T-helper 1 cell (primary cell): ENCODE measurements around the gene HIBADH.
"Not testable (repeated sequence)": the region's sequence is repeated elsewhere in the genome, so short reads cannot be mapped to it uniquely, and the experiment has no call there.

Experiments
- DNase-seq, 5 donors: peaks; one replicate each; pipeline ENCODE4 v3.0.0-alpha.2; 2012 to 2020

The HIBADH gene

DNA sequence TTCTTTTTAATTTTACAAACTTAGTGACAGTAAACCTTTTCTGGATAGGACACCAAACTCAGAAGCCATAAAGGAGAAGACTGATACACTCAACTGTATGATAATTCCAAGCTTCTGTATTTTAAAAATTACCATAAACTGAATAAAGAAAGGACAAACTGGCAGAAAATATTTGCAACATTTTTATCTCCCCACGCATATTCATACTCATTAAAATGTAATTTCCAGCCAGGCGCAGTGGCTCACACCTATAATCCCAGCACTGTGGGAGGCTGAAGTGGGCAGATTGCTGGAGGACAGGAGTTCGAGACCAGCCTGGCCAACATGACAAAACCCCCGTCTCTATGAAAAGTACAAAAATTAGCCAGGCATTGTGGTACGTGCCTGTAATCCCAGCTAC is 67.7 kb downstream of the HIBADH start:
- DNase-seq, result no peak

DNA sequence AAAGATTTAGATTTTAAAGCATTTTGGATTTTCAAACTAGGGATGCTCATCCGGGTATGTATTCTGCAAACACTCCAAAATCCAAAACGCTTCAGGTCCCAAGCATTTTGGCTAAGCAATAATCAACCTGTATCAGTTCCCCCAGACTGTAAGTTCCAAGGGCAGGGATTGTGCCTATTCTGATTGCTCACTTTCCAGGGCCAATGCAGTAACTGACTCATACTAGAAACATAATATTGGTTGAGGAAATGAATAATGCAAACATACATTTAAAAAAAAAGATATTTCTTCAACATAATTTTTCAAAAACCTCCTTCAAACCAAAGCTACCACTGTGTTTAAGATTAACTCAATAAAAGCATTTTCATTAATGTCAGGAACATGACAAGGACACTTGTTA is 69.5 kb downstream of the HIBADH start:
- DNase-seq, result no peak

DNA sequence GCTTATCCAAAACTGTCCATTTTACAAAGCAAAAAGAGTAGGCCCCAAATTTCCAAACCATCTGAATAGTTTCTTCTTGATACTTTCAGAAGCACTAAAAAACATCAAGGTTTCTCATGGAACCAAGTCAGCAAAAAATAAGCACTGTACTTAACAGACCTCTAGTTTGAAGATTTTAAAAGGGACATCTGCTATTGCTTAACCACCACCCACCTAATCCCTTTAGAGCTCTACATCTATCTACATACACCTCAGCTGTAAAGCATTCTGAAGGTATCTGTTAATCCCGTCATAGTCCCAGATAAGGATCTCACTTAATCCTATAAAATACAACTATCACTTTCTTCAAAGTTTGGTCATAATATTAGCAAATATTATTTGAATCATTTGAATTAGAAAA is 72.3 kb downstream of the HIBADH start:
- DNase-seq, result no peak

DNA sequence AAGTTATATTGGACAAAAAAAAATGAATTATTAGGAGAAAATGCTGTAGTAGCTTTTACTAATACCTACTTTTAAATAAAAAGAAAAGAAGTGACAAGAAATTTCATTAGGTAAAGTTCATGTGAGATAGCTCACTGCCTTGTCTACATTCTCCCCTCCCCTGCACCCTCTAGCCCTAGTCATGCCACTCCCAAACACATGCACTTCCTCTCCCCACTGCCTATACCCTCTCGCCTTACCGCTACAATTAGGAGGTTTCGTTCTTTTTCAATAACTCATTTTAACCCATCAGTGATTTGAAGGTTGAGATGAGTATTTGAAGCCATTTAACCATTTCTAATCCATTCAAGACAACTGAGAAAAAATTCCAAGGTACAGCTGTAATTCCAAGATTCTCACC is 75.3 kb downstream of the HIBADH start:
- DNase-seq, result no peak

DNA sequence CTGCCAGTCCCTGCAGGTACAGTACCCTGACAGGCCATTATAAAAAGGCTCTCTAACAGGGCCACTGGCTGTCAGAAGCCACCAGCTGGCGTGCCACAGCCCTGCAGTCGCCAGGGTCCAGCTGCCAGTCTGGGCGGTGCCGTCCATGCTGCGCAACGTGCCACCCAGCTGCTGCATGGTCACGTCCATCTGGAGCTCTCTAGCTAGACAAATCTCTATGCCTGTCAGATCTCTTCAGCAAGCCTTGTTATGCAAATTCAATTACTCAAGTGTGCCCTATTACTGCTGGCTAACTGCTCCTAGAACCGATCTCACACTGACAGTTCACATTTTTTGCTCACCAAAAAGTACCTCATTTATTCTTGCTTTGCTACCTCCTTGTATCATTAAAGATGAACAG is 75.9 kb downstream of the HIBADH start:
- DNase-seq, result no peak

DNA sequence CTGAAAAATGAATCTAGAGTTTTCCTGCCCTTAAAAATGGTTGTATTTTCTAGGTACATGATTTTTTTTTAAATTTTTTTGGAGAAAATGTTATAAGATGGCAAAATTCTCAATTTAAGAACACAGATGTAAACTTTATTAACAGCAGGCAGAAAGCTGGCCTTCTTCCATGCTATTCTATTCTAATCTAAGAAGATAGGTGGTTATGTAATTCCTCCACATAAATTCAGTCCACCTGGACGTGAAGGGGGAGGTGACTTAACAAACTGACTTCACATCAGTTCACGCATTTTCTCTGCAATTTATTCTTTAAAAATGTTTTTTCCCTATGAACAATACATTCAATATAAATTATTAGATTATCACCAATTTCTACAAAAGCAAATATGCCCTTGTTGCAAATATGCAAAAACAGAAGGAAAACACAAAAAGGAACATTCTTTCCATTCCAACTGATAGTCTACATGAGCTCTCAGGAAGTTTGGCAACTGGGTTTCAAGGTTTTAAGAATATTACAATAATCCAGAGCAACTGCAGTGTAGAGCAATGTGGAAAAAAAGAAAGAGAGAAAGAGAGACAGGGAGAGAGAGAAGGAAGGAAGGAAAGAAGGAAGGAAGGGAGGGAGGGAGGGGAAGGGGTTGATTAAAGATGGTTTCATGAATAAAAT is 76.8 kb downstream of the HIBADH start:
- no peak for DNase-seq

DNA sequence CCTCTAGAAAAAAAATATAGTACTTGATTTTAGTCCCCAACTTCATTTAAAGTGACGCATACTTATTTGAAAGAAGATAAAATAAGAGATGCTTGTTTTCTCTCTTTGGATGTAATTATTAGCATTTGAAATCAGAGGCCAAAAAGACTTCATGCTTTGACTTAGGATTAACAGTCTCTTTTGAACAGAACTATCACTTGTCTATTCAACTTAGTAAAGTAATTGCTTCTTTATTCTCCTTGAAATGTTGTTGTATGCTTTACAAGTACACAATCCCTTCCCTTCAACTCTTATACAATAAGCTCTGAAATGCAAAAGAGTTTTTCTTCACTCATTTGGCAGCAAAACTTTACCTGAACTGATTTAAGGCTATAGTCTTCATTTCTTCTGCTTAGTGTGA is 80.8 kb downstream of the HIBADH start:
- no peak for DNase-seq

DNA sequence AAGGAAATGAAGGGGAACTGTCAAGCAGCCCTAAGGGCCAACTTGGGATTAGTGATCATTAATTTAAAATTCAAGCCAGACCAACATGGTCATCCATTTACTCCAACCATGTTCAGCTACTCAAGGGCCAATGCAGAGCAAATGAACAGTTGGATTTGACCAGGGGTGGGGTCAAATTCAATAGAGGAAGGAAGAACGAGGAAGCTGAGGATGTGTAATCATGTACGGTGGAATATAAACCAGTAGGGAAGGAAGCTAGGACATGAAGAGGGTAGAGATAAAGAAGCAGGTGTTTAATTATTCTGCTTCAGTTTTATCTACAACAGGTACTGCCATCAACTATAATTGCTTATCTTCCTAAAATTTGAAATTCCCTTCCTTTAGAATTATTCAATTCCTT is 81.6 kb downstream of the HIBADH start:
- no peak for DNase-seq

DNA sequence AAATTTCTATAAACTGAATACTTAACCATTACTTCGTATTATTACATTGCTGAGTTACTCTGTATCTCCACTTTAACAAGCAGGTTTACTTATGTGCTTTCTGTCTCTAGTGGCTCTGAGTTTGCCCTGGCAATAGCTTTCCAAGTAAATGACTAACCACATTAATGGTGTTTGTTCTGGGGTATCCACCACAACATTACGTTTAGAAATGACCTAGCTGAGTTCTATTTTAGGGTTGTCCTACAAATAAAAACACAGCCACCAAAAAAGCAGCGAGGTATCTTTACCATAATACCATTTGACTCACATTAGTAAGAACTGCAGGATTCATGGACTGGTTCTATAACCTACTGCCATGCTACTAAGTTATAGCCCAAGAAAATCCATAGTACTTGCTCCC is 83.1 kb downstream of the HIBADH start:
- no peak for DNase-seq

DNA sequence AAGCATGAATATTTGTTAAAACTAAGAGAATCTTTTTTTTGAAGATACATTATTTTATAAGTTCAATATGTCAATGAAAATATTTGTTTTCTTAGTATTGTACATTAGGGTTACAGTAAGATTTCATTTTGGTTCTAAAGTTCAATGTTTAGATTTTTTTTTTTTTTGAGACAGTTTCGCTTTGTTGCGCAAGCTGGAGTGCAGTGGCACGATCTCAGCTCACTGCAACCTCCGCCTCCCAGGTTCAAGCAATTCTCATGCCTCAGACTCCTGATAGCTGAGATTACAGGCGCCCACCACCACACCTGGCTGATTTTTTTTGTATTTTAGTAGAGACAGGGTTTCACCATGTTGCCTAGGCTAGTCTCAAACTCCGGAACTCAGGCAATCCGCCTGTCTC is 84.5 kb downstream of the HIBADH start:
- DNase-seq, result not testable (repeated sequence)

DNA sequence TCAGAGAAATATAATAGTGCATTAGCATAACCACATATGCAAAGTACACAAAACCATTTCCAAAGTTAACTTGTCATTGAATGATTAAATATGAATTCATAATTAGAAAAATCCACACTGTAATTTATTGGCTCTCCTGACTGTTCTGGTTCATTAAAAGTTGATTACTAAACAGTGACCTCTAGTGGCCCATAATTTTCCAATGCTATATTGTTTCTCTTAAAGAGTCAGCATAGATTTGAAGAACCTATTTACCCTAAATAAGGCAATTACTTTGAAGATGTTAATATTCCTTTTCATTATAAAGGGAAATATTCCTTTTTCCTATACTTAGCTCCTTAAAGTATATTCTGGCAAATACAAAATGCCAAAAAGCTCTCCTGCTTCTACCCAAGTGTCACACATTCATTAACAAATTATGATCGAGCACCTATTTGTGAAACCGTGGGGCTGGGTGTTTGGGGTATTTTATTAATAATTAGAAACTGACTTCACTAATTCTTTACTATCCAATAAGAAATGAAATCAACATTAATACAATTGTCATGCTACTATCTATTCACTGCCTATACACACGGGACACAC is 86.2 kb downstream of the HIBADH start:
- peak in 1 of 5 donors; percentile 11 for DNase-seq

DNA sequence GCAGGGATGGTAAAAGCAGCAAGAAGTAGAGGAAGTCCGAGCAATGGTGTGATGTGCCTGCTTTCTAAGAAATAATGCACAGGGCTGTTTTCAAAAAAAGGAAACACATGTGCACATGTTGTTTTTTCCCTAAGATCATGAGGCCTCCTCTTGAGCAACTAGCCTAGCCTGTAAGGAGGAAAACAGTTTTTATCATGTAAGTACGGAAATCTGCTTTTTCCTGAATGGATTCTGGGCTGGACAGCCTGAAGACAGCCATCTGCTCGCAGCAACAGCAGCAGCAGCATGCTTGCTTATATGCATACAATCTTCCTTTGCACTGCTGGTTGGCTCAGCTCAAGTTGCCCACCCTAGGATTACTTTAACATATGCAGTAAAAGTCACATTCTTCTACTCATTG is 87.1 kb downstream of the HIBADH start:
- no peak for DNase-seq

DNA sequence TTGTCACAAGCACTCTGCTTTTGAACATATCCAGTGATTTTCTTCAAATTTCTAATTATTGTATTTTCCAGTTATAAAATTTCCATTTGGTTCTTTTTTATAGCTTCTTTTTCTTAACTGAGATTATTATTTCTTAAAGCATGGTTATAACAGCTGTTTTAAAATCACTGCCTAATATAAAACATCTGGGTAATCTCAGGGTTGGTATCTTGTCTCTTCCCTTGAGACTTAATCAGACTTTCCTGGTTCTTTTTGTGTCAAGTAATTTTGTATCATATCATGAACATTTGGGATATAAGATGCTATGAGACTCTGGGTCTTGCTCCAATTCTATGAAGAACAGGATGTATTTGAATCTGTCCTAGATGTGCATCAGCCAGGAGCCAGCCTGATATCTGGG is 93.6 kb downstream of the HIBADH start:
- DNase-seq, result no peak

DNA sequence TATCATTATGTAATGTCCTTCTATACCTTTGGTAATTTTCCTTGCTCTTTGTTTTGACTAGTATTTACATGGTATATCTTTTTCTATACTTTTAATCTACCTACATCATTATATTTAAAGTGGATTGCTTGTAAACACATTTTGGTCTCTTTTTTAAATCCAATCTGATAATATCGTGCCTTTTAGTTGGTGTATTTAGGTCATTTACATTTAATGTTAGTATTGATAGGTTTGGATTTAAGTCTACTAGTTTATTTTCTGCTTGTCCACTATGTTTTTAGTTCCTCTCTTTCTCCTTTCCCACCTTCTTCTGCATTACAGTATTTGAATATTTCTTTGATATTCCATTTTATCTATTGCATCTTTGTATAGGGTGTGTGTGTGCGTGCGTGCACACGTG is 95.4 kb downstream of the HIBADH start:
- DNase-seq, result no peak

DNA sequence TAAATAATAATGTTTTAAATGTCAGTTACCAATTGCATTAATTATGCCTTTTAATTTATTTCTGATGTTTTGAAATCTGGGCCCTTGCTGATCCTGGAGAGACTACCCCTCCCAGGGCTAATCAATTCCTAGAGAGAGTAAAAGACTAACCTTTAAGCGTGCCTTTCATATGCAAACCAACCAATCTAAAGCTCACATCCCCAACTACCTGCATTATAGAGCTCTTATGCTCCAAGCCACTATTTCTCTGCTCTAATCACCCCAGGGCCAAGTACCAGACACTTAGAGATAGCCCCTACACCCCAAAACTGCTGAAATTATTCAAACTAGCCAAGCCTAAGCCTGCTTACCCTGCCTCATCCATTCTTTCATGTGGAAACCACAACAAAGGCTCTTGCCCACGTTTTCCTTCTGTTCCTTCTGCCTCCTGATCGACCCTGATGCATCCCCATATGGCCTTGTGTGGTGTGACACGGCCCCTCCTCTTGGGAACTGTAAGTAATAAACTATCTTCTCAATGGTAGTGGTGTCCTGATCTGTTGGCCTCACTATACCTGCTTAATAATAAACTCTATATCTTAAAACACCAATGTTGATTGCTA is 97.7 kb downstream of the HIBADH start:
- no peak for DNase-seq

DNA sequence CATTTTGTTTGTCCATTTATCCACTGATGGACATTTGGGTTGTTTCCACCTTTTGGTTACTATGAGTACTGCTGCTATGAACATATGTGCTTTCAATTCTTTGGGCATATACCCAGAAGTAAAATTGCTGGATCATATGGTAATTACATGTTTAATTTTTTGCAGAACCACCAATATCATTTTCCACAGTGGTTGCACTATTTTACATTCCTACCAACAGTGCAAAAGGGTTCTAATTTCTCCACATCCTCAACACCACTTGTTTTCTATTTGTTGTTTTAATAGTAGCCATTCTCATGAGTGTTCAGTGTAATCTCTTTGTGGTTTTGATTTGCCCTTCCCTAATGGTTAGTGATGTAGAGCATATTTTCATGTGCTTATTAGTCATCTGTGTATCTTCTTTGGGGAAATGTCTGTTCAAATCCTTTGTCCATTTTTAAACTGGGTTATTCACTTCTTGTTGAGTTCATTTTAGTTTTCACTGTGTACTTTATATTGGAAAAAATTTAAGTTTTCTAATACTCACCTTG is 101.9 kb downstream of the HIBADH start:
- DNase-seq, result no peak

DNA sequence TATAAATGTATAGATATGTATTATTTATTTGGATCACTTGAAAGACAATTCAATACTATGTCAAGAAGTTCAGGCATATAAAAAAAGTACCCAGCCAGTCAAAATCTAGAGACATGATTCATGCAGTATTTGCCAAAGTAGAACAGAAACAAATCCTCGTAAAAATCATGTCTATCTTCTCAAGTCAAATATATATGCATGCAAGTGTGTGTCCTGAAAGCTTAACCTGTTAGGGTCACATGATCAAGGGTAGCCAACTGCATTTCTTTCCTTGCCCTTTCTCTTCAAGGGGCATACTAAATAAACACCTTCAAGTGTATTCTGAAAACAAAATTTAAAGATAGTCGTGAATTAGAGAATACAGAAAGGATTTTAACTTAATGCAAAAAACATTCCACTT is 107.0 kb downstream of the HIBADH start:
- DNase-seq, result no peak

DNA sequence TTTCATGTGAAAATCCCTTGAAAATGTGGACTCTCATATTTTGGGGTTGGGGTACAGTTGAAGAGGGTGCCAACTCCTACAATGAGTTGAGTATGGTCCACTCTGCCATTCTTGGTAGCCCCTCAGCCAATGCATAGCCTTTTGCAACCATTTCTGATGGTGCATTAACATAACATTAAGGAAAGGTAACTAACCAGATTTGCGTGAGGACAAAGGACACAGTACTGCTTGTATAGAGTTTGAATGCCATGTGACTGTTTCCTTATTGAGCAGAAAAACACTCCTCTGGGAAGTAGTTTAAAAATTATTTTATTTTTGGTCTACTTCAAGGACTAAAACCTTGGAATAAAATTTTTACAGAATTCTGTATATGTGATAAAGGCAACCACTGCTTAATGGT is 107.9 kb downstream of the HIBADH start:
- no peak for DNase-seq

DNA sequence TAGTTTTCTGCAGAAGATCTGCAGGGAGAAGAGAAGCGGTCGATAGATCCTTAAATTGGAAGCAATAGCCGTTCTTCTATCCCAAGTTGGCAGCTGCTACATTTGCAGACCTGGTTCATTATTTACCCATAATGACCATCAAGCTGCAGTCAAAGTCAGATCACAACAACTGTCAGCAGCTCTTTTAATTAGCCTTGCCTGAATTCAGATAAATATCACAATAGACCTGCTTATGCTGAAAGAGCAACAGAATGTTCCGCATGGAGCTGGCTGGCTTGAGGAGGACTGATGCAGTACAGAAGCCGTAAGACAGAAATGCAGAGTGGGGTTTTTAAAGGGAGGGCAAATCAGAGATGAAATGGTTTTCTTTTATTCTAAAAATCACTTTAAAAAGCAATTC is 109.4 kb downstream of the HIBADH start:
- DNase-seq, result no peak

DNA sequence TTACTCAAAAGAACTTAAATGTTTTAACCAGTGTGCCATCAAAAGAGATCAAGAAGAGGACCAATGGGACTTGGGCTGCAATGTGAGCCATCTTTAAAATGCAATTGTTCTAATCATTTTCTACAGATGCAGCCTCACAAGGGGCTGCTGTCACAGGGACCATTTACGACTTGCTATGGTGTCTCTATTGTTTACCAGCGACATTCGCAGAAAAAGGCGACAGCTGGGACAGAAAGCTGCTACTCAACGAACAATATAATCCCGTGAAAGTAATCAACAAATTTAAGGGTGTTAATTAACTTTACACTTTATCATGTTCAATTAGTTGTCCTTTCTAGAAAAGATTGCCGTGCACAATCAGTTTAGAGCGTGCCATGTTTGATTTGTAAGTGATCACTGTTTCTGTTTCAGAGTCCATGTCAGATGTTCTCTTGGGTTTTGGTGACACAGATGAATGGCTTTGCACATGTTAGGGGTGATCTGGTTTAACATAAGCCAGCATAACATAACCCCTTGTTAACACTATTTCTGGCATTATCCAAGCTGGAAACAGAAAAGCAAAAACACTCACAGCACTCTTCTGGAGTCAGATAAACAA is 110.8 kb downstream of the HIBADH start:
- DNase-seq, result no peak

DNA sequence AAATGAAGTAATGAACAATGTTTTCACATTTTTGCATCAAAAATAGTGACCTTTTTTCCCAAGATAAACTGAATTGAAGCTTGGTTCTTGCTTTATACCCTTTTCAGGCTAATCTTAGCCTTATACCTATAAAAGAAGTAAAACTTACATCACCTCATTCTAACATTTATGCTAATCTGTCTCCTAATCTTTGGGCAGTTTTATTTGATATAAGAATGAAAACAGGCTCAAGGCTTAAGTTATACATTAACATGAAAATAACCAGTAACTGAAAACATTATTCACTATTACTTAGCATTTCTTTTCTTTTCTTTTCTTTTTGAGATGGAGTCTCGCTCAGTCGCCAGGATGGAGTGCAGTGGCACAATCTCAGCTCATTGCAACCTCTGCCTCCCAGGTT is 113.1 kb downstream of the HIBADH start:
- no peak for DNase-seq

DNA sequence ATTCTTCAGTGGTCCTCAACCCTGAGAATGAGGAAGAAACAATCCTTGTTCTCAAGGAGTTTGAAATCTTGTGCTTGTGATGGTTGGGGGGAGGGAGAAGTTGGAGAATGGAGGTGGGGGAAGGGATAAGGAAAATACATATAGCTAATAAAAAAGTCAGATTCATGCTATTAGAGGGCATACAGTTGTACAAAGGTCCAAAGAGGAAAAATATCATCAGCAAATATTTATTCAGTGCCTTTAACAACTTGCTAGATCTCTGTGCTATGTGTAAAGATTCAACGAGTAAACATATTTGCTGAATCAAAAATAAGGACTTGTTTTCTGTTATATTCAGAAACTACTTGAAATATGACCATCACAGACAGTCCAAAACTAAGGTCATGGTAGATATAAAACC is 114.4 kb downstream of the HIBADH start:
- DNase-seq, result no peak

DNA sequence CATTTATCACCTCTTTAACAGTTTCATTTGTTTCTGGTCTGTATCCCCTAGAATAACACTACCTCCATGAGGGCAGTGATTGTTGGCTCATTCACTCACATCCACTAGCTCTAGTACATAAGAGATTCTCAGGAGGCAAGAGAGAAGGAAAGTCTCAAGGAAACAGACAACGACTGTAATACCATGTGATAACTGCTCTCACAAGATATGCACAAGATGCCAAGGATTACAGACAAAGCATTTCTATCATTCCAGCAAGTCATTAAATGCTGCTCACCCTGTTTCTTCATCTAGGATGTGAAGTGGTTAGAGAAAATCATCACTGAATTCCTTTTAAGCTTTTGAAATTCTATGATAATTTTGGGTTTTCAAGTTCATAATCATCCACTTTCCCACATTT is 115.3 kb downstream of the HIBADH start:
- no peak for DNase-seq

DNA sequence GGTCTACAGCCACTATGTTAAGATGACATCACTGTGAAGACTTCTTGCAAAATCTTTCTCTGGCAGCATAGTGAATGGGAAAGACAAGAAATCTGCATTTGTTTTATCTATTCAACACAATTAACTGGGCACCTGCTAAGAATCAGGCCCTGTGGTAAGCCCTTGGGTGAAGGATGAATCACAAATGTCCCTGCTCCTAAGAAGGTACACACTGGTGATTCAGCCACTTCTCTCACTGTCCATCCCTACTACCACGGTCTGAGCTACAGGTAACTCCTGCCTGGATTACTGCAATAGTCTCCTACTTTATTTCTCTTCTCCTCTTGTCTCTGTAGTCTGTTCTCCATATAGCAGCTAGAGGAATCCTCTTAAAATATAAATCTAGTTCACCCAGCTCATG is 116.1 kb downstream of the HIBADH start:
- no peak for DNase-seq
